HepG2 (cell line): ENCODE results near the gene BANP. TPM values are rescaled to one million over a fixed set of nuclear protein-coding genes. Genes with fewer than 3 reads are reported as not detected.

Experiments used
- AGO2 ChIP-seq: fragments of 200-400 bp; formaldehyde crosslinking; optimal IDR thresholded peaks from 2 replicates; pipeline ENCODE3; 2017; ENCODE audit warnings: mild to moderate bottlenecking, low read depth, low read length, moderate library complexity
- BORCS8-MEF2B ChIP-seq: sonication (generic); formaldehyde crosslinking; IDR thresholded peaks from 2 replicates; pipeline ENCODE4 v1.8.0; 2022; ENCODE audit warnings: mild to moderate bottlenecking, missing genetic modification reagents
- EP300 ChIP-seq, 3 experiments: sonication (generic) in 1 of 3; formaldehyde crosslinking in 1 of 3; IDR thresholded peaks; 2 replicates each; pipeline versions ENCODE4 v1.5.1 to v1.6.1; 2011 to 2020; ENCODE audit warnings: low read depth in 2 of 3, low read length in 2 of 3, borderline replicate concordance in 1 of 3, improper control_type of control experiment in 1 of 3, mild to moderate bottlenecking in 1 of 3, missing genetic modification reagents in 1 of 3, moderate library complexity in 1 of 3
- IRF9 ChIP-seq: sonication (generic); formaldehyde crosslinking; IDR thresholded peaks from 2 replicates; pipeline ENCODE4 v1.8.0; 2022; ENCODE audit warnings: missing genetic modification reagents, mild to moderate bottlenecking, borderline replicate concordance
- RAD21 ChIP-seq: fragments of 450-650 bp; formaldehyde crosslinking; IDR thresholded peaks from 2 replicates; pipeline ENCODE4 v1.5.0; 2020; ENCODE audit warnings: mild to moderate bottlenecking
- STAG1 ChIP-seq: sonication (generic); formaldehyde crosslinking; IDR thresholded peaks from 2 replicates; pipeline ENCODE4 v1.4.0; 2020; ENCODE audit warnings: missing genetic modification reagents
- ZNF280B ChIP-seq: sonication (generic); formaldehyde crosslinking; IDR thresholded peaks from 2 replicates; pipeline ENCODE4 v1.5.0; 2020; ENCODE audit warnings: missing genetic modification reagents, mild to moderate bottlenecking, borderline replicate concordance
- ZNF383 ChIP-seq: sonication (generic); formaldehyde crosslinking; IDR thresholded peaks from 2 replicates; pipeline ENCODE4 v1.4.0; 2020; ENCODE audit warnings: missing genetic modification reagents, mild to moderate bottlenecking, borderline replicate concordance
- polyA plus RNA-seq, 8 experiments: library from polyadenylated mRNA; depleted of rRNA in 3 of 8; stranded (reverse) in 7 of 8; unstranded in 1 of 8; fragments of >200 nt; fragmentation: Illumina TruSeq in 4 of 8; extraction: Trizol in 4 of 8; gene quantifications; 2 replicates each; pipeline versions ENCODE4 v1.2.1 to v1.2.3, GENCODE V29; 2011 to 2016; ENCODE audit warnings: low read depth in 4 of 8, missing spikeins in 1 of 8, mixed read lengths in 1 of 8; ENCODE audit not compliant: insufficient read depth in 1 of 8
- total RNA-seq, 5 experiments: library from RNA; depleted of rRNA; stranded (reverse); fragments of >200 nt; fragmentation: Illumina TruSeq; extraction: Trizol; gene quantifications; 2 replicates each; pipeline ENCODE4 v1.2.3, GENCODE V29; 2016; ENCODE audit warnings: low read depth in 1 of 5
- TF ChIP-seq, protein P1 (sequence below): sonication (generic); formaldehyde crosslinking; IDR thresholded peaks from 2 replicates; pipeline ENCODE4 v1.5.1; 2020; ENCODE audit warnings: mild to moderate bottlenecking, missing genetic modification reagents, moderate library complexity

The BANP gene
- total and polyA plus RNA-seq, 2 of the 13 experiments (the other 11 are each of a cell fraction or from before 2014, with no cell fraction given) = 20.2 to 23.8 TPM

DNA sequence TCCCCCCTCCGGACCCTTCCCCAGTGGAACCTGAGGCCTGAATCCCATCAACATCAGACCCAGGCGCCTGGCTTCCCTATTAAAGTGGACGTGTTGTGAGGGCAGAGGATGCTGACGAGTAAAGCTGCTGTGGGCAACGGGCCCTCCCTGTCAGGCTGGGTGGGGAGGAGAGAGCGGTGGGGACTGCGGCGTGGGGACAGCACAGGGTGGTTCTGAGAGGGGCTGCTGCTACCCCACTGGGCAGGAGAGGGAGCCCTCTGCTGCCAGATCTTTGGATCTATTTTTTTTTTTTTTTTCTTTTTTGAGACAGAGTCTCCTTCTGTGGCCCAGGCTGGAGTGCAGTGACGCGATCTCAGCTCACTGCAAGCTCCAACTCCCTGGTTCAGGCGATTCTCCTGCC is 20.8 kb upstream of the BANP start (continued):
- TF ChIP-seq ZNF280B = 0 out of 2 replicates have a peak, but pooled peaks have one; percentile 28
- TF ChIP-seq, protein P1, sequence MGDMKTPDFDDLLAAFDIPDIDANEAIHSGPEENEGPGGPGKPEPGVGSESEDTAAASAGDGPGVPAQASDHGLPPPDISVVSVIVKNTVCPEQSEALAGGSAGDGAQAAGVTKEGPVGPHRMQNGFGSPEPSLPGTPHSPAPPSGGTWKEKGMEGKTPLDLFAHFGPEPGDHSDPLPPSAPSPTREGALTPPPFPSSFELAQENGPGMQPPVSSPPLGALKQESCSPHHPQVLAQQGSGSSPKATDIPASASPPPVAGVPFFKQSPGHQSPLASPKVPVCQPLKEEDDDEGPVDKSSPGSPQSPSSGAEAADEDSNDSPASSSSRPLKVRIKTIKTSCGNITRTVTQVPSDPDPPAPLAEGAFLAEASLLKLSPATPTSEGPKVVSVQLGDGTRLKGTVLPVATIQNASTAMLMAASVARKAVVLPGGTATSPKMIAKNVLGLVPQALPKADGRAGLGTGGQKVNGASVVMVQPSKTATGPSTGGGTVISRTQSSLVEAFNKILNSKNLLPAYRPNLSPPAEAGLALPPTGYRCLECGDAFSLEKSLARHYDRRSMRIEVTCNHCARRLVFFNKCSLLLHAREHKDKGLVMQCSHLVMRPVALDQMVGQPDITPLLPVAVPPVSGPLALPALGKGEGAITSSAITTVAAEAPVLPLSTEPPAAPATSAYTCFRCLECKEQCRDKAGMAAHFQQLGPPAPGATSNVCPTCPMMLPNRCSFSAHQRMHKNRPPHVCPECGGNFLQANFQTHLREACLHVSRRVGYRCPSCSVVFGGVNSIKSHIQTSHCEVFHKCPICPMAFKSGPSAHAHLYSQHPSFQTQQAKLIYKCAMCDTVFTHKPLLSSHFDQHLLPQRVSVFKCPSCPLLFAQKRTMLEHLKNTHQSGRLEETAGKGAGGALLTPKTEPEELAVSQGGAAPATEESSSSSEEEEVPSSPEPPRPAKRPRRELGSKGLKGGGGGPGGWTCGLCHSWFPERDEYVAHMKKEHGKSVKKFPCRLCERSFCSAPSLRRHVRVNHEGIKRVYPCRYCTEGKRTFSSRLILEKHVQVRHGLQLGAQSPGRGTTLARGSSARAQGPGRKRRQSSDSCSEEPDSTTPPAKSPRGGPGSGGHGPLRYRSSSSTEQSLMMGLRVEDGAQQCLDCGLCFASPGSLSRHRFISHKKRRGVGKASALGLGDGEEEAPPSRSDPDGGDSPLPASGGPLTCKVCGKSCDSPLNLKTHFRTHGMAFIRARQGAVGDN = peak; percentile 32
- TF ChIP-seq AGO2 = peak; percentile 34
- TF ChIP-seq IRF9 (CRISPR knock-in tag) = 0 out of 2 replicates have a peak, but pooled peaks have one; percentile 51
- peak; percentile 36; the same call in 1 of the 2 replicates for TF ChIP-seq RAD21 (CRISPR knock-in tag)
- TF ChIP-seq STAG1 (CRISPR knock-in tag) = peak; percentile 41
- TF ChIP-seq EP300 (IDR thresholded peaks at IDR 0.05; ENCODE audit: low read depth in 2 of 2, low read length in 2 of 2) = no peak
- no peak for TF ChIP-seq EP300 (CRISPR knock-in tag; IDR thresholded peaks at IDR 0.05; ENCODE audit: borderline replicate concordance)
- TF ChIP-seq ZNF383 = no peak
- 0 out of 2 replicates have a peak, but pooled peaks have one; percentile 28 for TF ChIP-seq BORCS8-MEF2B (CRISPR knock-in tag)
